ENCODE data around the gene STBD1.

STBD1 gene

DNA sequence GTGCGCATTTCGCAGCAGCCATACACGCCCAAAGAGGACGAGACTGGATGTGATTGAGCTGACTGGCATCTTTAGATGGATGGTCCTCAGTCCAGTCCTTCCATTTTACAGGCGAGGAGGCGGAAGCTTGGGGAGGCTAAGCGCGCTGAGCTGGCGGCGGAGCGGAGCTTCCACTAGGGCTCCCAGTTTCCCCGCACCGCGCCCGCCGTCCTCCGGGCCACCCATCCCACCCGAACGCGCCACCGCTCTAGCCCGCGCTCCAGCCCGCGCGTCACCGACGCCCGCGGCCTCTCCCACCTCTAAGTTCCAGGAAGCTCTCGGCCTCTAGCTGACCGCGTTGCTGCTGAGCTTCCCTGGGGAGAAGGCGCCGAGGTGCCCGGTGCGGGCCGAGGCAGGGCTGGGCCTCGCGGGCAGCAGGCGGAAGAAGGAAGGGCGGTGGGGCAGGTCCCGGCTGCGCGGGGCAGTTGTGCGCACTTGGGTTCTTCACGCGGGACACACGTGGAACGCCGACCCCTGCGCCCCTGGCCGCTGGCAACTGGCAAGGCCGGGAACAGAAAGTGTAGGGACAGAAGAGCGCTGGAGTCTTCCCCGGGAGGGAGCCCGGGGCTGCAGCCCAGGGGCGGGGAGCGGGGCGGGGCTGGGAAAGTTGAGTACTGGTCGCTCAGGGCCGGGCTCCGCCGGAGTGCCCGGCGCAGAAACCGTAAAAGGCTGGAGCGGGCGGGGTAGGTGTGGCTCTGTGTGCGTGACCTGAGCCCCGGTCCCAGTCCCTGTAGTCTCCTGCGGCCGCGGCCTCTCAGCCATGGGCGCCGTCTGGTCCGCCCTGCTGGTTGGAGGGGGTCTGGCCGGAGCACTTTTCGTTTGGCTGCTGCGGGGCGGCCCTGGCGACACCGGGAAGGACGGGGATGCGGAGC lies at the start of gene STBD1:
STBD1 (plus strand) TSS at position 763 of the 911 bp plus-strand sequence; CDS start at position 800, 37 bp downstream.
- in situ Hi-C loops (cut with HindIII; ENCODE audit: low pct_ligation_motif_present, low sequenced_read_pairs), result no loop called here
- H3K4me3 ChIP-seq (ENCODE audit: low read depth, low read length), result peak within 1 kb of the TSS; percentile 77
- no peaks in the 10 kb centered on the region for H3K27me3 ChIP-seq (replicated peaks)
- peak within 1 kb of the TSS; percentile 14 for H3K27ac ChIP-seq
- TF ChIP-seq, protein P1, sequence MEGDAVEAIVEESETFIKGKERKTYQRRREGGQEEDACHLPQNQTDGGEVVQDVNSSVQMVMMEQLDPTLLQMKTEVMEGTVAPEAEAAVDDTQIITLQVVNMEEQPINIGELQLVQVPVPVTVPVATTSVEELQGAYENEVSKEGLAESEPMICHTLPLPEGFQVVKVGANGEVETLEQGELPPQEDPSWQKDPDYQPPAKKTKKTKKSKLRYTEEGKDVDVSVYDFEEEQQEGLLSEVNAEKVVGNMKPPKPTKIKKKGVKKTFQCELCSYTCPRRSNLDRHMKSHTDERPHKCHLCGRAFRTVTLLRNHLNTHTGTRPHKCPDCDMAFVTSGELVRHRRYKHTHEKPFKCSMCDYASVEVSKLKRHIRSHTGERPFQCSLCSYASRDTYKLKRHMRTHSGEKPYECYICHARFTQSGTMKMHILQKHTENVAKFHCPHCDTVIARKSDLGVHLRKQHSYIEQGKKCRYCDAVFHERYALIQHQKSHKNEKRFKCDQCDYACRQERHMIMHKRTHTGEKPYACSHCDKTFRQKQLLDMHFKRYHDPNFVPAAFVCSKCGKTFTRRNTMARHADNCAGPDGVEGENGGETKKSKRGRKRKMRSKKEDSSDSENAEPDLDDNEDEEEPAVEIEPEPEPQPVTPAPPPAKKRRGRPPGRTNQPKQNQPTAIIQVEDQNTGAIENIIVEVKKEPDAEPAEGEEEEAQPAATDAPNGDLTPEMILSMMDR (IDR thresholded peaks at IDR 0.05; ENCODE audit: low read depth, low read length, missing control alignments), result peak; percentile 23
- peak; percentile 29 for DNase-seq
- no peaks in the 10 kb centered on the region for H3K36me3 ChIP-seq (replicated peaks)

DNA sequence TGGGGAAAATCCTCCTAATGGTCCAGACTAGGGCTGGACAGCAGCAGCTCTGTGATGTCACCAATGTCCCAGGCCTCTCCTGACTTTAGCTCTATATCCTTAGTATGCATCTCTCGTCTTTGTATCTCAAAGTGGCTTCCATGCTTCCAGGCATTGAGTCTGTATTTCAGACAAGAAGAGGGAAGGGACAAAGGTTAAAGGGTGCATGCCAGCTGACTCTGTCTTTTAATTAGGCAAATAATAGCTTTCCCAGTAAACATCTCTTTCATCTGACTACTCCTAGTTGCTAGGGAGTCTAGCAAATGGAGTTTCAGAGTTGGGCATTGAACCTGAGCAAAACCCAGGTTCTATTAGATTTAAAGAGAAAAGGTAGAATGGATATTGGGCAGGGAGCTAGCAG lies 49.6 kb upstream of the STBD1 start:
- Histone ChIP-seq H3K36me3 (replicated peaks) (no peaks in the 10 kb centered on the region), H3K27me3 (replicated peaks) (peaks cover 15% of the 10 kb centered on the region), H3K4me3 (ENCODE audit: low read depth, low read length) (no peak overlapping the region), H3K27ac (no peak overlapping the region)
- no peak for DNase-seq
- in situ Hi-C loops (cut with HindIII; ENCODE audit: low pct_ligation_motif_present, low sequenced_read_pairs), result no loop called here
- TF ChIP-seq, protein P1 (IDR thresholded peaks at IDR 0.05; ENCODE audit: low read depth, low read length, missing control alignments), result no peak

DNA sequence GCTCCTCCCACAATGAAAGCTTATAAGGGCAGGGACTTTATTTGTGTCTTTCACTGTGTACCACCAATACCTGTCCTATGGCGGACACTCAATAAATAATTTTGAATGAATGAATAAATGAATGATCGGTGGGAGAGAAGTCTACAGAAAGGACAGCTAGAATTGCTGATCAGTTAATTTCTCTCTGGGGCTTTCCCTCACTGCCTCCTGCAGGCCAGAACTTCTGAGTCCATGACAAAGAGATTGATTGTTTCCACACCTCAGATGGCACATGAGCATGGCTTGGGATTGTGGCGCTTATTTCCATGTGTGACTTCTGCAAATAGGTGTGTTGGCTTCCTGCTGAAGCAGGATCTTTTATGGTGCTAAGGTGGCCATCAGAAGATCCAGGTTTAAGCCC lies 48.7 kb upstream of the STBD1 start:
- no peak for DNase-seq
- no peak overlapping the region for H3K4me3 ChIP-seq (ENCODE audit: low read depth, low read length)
- TF ChIP-seq, protein P1 (IDR thresholded peaks at IDR 0.05; ENCODE audit: low read depth, low read length, missing control alignments), result peak; percentile 20
- no peak overlapping the region for H3K27ac ChIP-seq
- H3K36me3 ChIP-seq (replicated peaks), result no peaks in the 10 kb centered on the region
- peaks cover 7% of the 10 kb centered on the region for H3K27me3 ChIP-seq (replicated peaks)
- in situ Hi-C loops (cut with HindIII; ENCODE audit: low pct_ligation_motif_present, low sequenced_read_pairs), result no loop called here

DNA sequence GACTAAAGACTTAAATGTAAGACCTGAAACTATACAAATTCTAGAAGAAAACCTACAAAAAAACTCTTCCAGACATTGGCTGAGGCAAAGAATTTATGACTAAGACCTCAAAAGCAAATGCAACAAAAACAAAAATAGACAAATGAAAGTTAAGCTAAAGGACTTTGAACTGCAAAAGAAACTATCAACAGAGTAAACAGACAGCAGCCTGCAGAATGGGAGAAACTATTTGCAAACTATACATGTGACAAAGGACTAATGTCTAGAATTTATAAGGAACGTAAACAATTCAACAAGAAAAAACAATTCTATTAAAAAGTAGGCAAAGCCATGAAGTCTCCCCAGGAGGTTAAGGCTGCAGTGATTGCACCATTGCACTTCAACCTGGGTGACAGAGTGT lies 46.0 kb upstream of the STBD1 start:
- H3K27me3 ChIP-seq (replicated peaks), result no peaks in the 10 kb centered on the region
- TF ChIP-seq, protein P1 (IDR thresholded peaks at IDR 0.05; ENCODE audit: low read depth, low read length, missing control alignments), result no peak
- DNase-seq, result no peak
- no peaks in the 10 kb centered on the region for H3K36me3 ChIP-seq (replicated peaks)
- in situ Hi-C loops (cut with HindIII; ENCODE audit: low pct_ligation_motif_present, low sequenced_read_pairs), result no loop called here
- no peak overlapping the region for H3K4me3 ChIP-seq (ENCODE audit: low read depth, low read length)
- H3K27ac ChIP-seq, result no peak overlapping the region

DNA sequence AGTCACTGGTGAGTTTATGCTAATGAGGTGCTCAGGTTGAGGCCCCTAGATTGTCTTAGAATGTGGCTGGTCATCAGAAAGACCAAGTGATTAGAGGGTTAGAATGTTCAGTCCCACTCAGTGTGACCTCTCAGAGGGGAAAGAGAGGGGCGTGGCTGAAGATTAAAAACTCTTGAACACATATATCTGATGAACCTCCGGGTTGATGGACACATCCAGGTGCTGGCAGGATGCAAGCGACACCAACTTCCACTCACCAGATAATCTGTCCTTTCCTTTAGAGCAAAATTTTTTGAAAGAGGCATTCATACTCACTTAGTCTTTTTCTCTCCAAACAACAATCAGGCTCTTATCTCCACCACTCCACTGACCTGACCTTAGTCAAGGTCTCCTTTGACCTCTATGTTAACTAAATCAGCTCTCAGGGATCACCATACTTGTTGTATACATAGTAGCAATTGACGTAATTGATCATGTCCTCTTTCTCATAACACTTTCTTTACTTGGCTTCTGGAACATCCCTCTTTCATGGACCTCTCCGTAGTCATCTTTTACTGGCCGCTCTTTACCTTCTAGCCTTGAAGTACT lies 40.8 kb upstream of the STBD1 start:
- Histone ChIP-seq H3K27me3 (replicated peaks) (no peaks in the 10 kb centered on the region), H3K4me3 (ENCODE audit: low read depth, low read length) (no peak overlapping the region), H3K27ac (no peak overlapping the region), H3K36me3 (replicated peaks) (no peaks in the 10 kb centered on the region)
- DNase-seq, result no peak
- TF ChIP-seq, protein P1 (IDR thresholded peaks at IDR 0.05; ENCODE audit: low read depth, low read length, missing control alignments), result no peak
- in situ Hi-C loops (cut with HindIII; ENCODE audit: low pct_ligation_motif_present, low sequenced_read_pairs), result no loop called here

Measured in brain microvascular endothelial cell (primary cell).